GM12892 (cell line): ENCODE measurements around the gene LMTK2.

Experiments
- POLR2A ChIP-seq: IDR thresholded peaks from 2 replicates; pipeline ENCODE4 v1.6.1; 2011; ENCODE audit warnings: low read depth, low read length, control low read depth
- POLR2AphosphoS5 ChIP-seq: IDR thresholded peaks from 2 replicates; pipeline ENCODE4 v1.6.1; 2011; ENCODE audit warnings: low read depth, low read length, control low read depth
- TAF1 ChIP-seq: IDR thresholded peaks from 2 replicates; pipeline ENCODE4 v1.6.1; 2011; ENCODE audit warnings: low read depth, mild to moderate bottlenecking, control low read depth, low read length, borderline replicate concordance

- no peak for TF ChIP-seq POLR2A
- no peak for TF ChIP-seq TAF1
- no peak for TF ChIP-seq POLR2AphosphoS5
These were observed 98.0 kb downstream of the LMTK2 start for GRCh38 chr7:98204670-98205069.
